CD4-positive, CD25-positive, alpha-beta regulatory T cell (primary cell): ENCODE measurements around the gene OR51L1. TPM values are rescaled to one million over a fixed set of nuclear protein-coding genes. Genes with fewer than 3 reads are reported as not detected.

Experiments used
- polyA plus RNA-seq, 4 donors: library from polyadenylated mRNA; unstranded; fragments of 300-500 nt; fragmentation: Illumina TruSeq; gene quantifications; one replicate each; pipeline ENCODE4 v1.2.3, GENCODE V29; 2021
- total RNA-seq: library from RNA; stranded (reverse); gene quantifications from one replicate; pipeline ENCODE4 v1.2.3, GENCODE V29; 2022

Gene OR51L1
- total and polyA plus RNA-seq, 5 donors from 2014 or later = not detected

Other genes starting within 250 kb of the OR51L1 start
- gene OR51F1, start 224.9 kb upstream of the OR51L1 start, total RNA-seq = not detected
- gene OR51F1, start 224.9 kb upstream of the OR51L1 start, polyA plus RNA-seq = not detected
- not detected for gene OR52R1, start 190.5 kb upstream of the OR51L1 start, total RNA-seq
- not detected for gene OR52R1, start 190.5 kb upstream of the OR51L1 start, polyA plus RNA-seq
- gene OR51F2, start 173.5 kb upstream of the OR51L1 start, total RNA-seq = not detected
- not detected for gene OR51F2, start 173.5 kb upstream of the OR51L1 start, polyA plus RNA-seq
- not detected for gene OR51S1, start 145.6 kb upstream of the OR51L1 start, total RNA-seq
- gene OR51S1, start 145.6 kb upstream of the OR51L1 start, polyA plus RNA-seq = not detected
- gene OR51T1, start 113.0 kb upstream of the OR51L1 start, total RNA-seq = not detected
- gene OR51T1, start 113.0 kb upstream of the OR51L1 start, polyA plus RNA-seq = not detected
- gene OR51A7, start 91.1 kb upstream of the OR51L1 start, total RNA-seq = not detected
- not detected for gene OR51A7, start 91.1 kb upstream of the OR51L1 start, polyA plus RNA-seq
- gene OR51G2, start 75.5 kb upstream of the OR51L1 start, total RNA-seq = not detected
- gene OR51G2, start 75.5 kb upstream of the OR51L1 start, polyA plus RNA-seq = not detected
- gene OR51G1, start 70.5 kb upstream of the OR51L1 start, total RNA-seq = not detected
- not detected for gene OR51G1, start 70.5 kb upstream of the OR51L1 start, polyA plus RNA-seq
- not detected for gene OR51A4, start 47.2 kb upstream of the OR51L1 start, total RNA-seq
- not detected for gene OR51A4, start 47.2 kb upstream of the OR51L1 start, polyA plus RNA-seq
- not detected for gene OR51A2, start 39.1 kb upstream of the OR51L1 start, total RNA-seq
- not detected for gene OR51A2, start 39.1 kb upstream of the OR51L1 start, polyA plus RNA-seq
- not detected for gene OR52J3, start 51.7 kb downstream of the OR51L1 start, total RNA-seq
- gene OR52J3, start 51.7 kb downstream of the OR51L1 start, polyA plus RNA-seq = not detected
- gene OR52E2, start 64.8 kb downstream of the OR51L1 start, total RNA-seq = not detected
- gene OR52E2, start 64.8 kb downstream of the OR51L1 start, polyA plus RNA-seq = not detected
- not detected for gene OR52E1, start 74.7 kb downstream of the OR51L1 start, total RNA-seq
- not detected for gene OR52E1, start 74.7 kb downstream of the OR51L1 start, polyA plus RNA-seq
- not detected for gene OR52A5, start 143.5 kb downstream of the OR51L1 start, total RNA-seq
- gene OR52A5, start 143.5 kb downstream of the OR51L1 start, polyA plus RNA-seq = not detected
- not detected for gene OR52A1, start 159.9 kb downstream of the OR51L1 start, total RNA-seq
- gene OR52A1, start 159.9 kb downstream of the OR51L1 start, polyA plus RNA-seq = not detected
- gene OR51V1, start 205.8 kb downstream of the OR51L1 start, total RNA-seq = not detected
- gene OR51V1, start 205.8 kb downstream of the OR51L1 start, polyA plus RNA-seq = not detected
- 2.7 TPM for gene HBB, start 232.2 kb downstream of the OR51L1 start, total RNA-seq
- gene HBB, start 232.2 kb downstream of the OR51L1 start, polyA plus RNA-seq = 1 to 10 TPM in 1 of 4 donors, under 1 TPM in 2, not detected in 1; 0.37 to 4.4 (median 0.47) TPM
- not detected for gene HBD, start 239.6 kb downstream of the OR51L1 start, total RNA-seq
- not detected for gene HBD, start 239.6 kb downstream of the OR51L1 start, polyA plus RNA-seq